ENCODE results near the gene CDC25A.

The CDC25A gene

DNA sequence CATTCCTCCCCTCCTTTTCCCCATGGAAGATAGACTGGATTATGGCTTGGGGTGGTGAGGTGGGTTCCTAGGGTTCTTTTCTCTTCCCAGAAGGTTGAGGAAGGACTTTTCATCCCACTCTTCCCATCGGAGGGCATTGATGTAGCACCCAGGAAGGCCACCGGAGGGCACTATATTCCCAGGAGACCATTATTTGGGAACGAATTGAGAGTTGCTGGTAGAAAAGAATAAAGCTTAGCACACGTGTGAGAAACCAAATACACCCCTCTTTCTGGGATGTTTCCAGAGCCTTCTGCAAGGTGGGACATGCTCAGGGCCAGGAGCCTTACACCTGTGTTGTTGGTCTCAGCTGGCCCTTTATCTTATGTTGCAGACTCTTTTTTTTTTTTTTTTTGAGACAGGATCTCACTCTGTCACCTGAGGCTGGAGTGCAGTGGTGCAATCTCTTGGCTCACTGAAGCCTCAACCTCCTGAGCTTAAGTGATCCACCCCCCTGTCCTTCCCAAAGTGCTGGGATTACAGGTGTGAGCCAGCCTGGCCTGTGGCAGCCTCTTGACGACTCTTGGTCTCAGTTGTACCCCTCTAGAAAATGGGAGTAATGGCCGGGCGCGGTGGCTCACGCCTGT is 6.3 kb upstream of the CDC25A start:
- no peak for FAIRE-seq

DNA sequence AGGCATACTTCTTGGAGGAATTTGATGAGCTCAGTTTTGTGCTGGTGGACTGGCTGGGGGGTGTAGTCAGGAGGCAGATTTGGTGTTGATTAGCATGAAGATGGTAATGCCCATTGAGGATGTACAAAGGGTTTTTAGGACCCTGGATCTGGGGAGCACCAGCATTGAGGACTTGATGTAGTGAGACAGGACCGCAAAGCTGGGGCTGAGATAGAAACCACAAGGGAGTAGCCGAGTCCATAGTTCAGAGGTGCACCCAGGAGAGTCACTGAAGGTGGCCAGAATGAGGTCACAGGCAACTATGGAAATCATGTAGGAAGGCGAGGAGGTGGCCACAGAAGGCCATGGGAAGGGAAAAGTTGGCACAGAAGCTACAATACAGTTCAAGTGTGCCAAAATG is 2.7 kb upstream of the CDC25A start:
- no peak for FAIRE-seq

DNA sequence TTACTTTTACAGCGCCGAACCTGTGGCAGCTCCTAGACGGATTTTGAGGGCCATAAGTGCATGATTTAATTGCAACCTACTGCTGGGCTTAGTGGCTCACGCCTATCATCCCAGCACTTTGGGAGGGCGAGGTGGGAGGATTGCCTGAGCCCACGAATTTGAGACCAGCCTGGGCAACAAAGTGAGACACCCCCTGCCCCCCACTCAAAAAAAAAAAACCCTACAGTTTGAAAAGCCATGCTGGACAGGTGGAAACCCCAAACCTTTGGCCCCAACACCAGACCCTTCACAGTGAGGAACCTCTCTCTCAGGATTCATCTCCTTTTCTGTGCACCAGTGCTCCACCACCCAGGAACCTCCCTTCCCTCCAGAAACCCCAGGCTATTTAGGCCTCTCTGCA is 1.1 kb upstream of the CDC25A start:
- FAIRE-seq: no peak

DNA sequence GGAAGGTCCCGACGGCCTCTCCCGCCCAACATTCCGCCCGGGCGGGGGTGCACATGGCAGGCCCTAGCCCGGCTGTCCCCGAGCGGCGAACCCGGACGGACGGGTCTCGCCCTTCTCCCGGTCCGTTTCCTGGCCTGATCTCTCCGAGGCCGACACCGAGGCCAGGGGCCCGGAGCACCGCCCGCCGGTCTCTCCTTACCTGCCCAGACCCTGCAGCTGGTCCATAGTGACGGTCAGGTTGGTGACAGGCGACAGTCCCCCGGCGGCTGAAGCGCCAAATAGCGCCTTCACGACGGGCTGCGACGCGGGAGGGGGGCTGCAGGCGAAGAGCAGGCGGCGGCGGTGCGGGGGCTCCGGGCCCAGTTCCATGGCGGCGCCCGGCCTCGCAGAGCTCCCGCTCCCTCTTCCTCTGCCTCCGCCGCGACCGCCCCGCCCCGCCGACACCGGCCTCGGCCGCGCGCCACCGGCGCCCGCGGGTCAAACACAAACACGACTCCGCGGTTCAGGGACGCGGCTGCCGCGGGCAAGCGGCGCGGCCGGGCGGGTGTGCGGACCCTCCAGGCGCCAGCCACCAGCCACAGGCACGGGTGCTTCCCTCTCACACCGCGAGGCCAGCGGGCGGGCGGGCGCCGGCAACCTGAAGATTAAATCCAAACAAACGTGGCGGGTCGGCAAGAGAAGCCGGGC is 495 bp downstream of the CDC25A start:
- no peak for FAIRE-seq

DNA sequence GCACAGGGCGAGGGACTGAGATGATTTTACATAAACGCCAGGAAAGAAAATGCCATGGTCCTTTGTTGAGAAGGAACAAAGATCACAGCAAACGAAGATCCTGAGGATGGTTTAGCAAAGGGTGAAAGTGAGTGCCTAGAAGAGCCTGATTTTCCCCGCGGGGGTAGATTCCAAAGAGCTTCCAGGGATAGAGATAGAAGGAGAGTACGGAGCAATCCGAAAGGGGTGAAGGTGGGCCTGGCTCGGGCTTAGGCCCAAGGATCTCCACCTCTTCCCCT is 977 bp downstream of the CDC25A start:
- FAIRE-seq: no peak

DNA sequence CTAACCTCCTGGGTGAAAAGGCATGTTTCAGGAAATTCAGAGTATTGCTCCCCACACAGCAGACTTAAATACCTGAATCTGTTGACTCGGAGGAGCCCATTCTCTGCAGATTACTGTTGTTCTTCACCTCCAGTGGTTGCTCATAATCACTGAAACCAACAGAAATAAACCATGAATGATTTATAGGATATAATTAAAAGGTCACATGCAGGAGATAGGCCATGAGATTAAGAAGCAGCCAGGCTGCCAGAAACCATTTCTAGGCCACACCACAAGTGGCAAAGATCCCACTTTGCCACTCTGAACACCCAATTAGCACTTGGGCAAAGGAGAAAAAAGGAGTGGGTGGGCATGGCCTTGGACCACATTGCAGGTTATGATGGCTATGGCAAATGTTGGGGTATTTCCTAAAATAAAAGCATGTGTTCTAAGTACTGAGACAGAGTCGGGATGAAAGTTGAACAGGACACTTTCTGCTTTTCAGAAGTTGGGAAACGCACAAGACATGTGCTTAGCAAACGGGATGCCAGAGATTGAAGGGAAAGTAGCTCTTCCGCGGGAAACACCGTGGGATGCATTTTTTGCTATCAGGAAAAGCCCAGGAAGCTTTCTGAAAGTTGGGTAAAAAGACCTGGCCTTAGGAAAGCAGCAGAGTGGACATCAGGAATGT is 1.5 kb downstream of the CDC25A start:
- FAIRE-seq: no peak

- no peak for FAIRE-seq
Observed at GRCh38 chr3:48185129-48185528, 3.1 kb downstream of the CDC25A start.

DNA sequence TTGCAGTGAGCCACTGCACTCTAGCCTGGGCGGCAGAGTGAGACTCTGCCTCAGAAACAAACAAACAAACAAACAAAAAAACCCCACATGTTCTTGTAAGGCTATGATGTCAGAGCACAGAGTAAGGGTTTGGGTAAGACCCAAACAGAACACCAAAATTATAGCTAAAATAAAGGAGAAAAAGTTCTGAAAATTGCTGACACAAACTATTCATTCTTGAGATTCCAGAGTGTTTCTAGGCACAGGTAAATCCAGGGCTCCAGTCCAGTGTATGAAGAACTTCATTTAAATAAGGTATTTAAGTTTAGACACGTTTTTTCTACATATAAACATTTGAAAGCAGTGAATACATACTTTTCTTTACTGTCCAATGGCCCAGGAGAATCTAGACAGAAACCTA is 3.9 kb downstream of the CDC25A start:
- no peak for FAIRE-seq

GRCh38 chr3:48180531-48181253 is 7.5 kb downstream of the CDC25A start:
- FAIRE-seq: no peak

GRCh38 chr3:48180021-48180420 is 8.2 kb downstream of the CDC25A start:
- FAIRE-seq: no peak

- FAIRE-seq: no peak
Observed at GRCh38 chr3:48178072-48178471, 10.1 kb downstream of the CDC25A start.

DNA sequence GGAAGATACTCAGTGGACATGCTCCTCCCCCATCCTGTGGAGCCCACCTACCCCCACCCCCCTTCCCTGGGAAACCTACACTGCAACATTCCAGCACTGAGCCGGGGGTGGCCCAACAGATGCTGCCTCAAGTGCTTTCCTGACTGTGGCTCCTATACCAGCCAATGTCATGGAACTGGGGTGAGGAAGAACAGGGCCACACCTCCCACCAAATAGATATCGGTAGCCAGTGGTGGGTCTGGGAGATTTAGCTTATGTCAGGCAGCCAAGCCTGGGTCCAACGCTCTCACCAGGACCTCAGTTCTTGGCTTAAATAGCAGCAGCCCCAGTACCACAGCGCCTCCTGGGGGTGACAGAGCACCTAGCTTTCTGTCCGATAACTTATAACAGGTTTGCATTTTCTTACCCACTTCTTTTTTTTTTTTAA is 30.3 kb downstream of the CDC25A start:
- no peak for FAIRE-seq

DNA sequence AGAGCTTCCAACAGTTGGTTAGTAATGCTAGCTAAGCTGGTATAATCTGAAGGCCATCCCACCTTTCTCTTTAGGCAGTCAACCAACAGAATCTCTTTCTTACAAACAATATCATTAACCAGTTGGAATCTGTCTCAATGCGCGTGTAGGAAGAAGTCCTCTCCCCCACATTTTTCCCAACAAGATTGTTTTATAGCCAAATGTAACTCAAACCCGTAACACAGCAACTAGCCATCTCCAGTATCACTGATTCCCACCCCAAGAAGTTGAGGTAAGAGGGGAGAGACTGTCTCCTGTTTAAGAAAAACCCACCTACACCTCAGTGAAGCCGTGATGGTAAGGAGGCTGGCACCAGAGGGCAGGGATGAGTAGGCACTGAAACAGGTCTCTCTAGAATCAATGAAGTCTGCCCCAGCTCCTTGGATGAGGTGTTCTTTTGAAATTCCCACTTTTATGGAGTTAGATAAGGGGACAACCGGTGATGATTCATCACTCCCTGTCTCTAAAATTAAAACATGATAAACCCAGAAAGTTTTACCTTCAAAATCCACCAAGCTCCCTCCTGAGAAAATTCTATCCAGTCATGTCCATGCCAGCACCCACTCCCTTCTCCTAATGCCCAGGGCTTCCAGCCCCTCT is 30.9 kb downstream of the CDC25A start:
- no peak for FAIRE-seq

DNA sequence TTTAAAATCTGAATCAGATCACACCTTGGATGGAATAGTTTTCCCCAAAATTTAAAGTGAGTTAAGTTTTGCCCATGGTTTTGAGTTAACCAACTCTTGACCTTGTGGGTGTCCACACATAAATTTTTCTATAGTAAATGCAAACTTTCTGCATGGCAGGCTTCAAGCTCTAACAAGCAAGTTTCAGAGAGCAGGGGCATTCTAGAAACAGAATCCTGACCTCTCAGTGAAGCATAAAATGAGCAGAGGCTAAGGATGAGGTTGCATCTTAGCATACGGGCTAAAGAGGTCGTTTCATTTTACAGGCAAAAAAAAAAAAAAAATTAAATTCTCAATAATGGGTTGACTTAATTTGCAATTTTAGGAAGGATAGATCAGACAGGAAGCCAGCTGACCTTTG is 32.1 kb downstream of the CDC25A start:
- no peak for FAIRE-seq

- FAIRE-seq: no peak
Observed at GRCh38 chr3:48155122-48155521, 33.1 kb downstream of the CDC25A start.

DNA sequence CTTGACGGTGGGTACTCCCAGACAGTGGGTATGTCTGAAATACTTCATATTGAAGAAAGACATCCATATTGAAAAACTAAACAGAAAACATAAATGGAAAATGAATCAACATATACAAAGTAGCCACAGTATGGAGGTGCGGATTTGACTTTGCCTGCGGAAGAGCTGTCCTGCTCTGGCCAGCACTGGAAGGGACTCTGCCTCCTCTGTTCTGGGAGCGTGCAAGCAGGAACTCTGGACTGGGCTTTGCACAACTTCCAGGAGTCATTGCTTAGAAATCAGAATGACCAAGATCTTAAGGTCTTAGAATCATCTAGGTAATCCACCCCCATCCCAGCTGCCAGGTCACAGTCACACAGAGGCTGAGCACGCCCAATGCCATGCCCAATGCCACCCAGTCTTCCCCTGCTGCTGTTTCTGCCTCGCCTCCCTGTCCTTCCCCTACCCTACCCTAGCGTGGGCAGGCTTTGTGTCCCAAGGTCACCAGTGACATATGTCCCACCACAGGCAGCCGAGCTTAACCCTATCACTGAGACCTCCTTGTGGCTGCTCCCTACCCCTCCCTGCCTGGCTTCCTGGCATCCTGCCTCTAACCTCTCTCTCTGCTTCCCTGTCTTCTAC is 36.3 kb downstream of the CDC25A start:
- FAIRE-seq: no peak

DNA sequence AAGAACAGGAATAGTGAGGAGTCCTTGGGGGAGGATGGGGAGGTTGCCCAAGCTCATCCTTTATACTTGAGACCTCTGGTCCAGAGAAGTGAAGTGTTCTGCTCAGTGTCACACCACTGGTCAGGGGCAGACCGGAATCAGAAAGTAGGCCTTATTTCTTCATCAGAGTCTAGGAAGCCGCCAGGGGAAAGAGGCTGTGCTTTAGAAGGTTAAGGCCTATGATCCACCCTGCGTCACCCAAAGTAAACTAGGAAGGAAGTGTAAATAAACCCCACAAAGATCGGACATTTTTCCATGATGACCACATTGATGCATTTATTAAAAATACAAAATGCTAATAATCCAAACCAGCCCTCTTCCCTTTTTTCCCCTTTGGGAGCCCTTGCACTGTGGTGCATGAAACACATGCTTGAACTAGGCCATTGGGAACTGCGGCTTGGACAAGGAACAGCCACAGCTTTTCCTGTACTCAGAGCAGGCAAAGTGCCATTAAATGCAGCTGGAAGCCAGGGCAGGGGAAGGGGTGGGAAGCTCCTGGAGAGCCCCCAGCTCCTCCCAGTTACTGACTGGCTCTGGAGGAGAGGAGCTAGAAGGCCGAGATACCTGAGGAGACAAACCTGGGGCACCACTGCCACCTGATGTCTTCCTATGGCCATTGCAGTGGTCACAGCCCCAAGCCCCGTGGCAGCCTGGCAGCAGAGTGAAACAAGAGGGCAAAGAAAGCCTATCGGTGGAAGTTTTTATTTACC is 37.0 kb downstream of the CDC25A start:
- no peak for FAIRE-seq

- no peak for FAIRE-seq
Observed at GRCh38 chr3:48143992-48144391, 44.2 kb downstream of the CDC25A start.

DNA sequence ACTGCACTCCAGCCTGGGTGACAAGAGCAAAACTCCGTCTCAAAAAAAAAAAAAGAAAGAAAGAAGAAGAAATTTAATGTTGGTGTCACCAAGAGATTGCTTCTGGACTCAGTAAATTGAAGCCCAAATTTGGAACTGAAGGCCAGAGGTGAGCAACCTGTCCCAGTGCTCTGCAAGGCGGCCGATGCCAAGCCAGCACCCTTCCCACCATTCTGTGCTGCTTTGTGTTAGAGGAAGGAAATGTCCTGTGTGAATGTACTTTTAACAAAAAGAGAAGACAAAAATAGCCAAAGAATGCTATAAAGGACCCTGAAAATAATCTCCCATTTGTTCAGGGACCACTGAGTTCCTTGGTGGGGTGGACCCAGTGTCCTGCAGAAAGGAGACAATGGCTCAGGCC is 44.6 kb downstream of the CDC25A start:
- no peak for FAIRE-seq

DNA sequence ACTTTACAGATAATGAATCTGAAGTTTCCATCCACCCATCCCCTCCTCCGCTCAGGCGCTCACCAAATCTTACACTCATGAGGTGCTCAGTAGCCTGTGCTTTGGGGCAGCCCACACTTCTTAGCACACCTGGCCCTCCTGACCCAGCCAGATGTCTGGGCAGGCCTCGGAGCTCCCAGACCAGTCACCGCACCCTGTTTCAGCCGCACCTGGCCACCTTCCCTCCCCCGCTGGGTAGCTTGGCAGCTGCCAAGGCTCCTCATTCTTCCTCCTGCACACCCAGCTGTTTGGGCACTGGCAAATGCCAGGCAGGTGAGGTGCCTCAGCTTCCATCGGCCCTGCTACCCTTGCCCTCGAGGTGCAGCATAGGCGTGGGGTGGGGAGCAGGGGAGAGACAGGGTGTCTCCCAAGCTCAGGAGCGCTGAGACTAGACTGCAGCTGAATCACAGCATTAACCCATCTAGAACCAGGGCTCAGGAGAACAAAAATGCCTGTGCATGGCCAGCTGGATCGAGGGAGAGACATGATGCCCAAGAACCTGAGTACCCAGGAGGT is 45.8 kb downstream of the CDC25A start:
- no peak for FAIRE-seq

GRCh38 chr3:48141604-48142137 is 46.5 kb downstream of the CDC25A start:
- no peak for FAIRE-seq

All from colon (tissue), 2 donors.